Measurements from ENCODE around the gene EME2.

DNA sequence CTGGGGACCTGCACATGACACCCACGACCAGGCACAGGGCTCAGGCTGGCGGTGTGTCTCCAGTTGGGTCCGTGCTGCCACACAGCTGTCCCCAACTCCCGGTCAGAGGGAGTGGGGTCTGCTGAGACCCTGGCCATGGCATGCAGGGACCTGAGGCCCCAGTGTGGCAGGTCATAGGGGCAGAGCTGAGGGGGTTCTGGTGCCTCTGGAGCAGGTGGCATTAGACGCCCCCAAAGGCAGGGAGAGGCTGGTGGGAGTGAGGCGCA, 14.4 kb downstream of the EME2 start:
- TF ChIP-seq, protein P1, sequence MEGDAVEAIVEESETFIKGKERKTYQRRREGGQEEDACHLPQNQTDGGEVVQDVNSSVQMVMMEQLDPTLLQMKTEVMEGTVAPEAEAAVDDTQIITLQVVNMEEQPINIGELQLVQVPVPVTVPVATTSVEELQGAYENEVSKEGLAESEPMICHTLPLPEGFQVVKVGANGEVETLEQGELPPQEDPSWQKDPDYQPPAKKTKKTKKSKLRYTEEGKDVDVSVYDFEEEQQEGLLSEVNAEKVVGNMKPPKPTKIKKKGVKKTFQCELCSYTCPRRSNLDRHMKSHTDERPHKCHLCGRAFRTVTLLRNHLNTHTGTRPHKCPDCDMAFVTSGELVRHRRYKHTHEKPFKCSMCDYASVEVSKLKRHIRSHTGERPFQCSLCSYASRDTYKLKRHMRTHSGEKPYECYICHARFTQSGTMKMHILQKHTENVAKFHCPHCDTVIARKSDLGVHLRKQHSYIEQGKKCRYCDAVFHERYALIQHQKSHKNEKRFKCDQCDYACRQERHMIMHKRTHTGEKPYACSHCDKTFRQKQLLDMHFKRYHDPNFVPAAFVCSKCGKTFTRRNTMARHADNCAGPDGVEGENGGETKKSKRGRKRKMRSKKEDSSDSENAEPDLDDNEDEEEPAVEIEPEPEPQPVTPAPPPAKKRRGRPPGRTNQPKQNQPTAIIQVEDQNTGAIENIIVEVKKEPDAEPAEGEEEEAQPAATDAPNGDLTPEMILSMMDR (IDR thresholded peaks at IDR 0.05) = no peak
- no peak for TF ChIP-seq EZH2 (IDR thresholded peaks at IDR 0.05; ENCODE audit: borderline replicate concordance, insufficient read depth, low read depth, low read length, poor library complexity, severe bottlenecking)

Data from B cell (primary cell).